Skin epidermis (tissue), 12 donors: ENCODE measurements around the gene GRIK3.

Source experiments
- H3K27ac ChIP-seq, 21 experiments: fragments of 200-600 bp; sonication (generic) in 11 of 21; one replicate each; pipeline ENCODE4 v1.5.0; 2020; ENCODE audit warnings: mild to moderate bottlenecking in 3 of 21, inconsistent platforms in 2 of 21, moderate library complexity in 2 of 21
- H3K4me3 ChIP-seq, 7 experiments: fragments of 200-600 bp; sonication (generic) in 2 of 7; one replicate each; pipeline ENCODE4 v1.5.0; 2020; ENCODE audit warnings: inconsistent platforms in 2 of 7, mild to moderate bottlenecking in 2 of 7, moderate library complexity in 1 of 7

Gene GRIK3

GRCh38 chr1:36760081-36760480, 274.2 kb downstream of the GRIK3 start:
- H3K27ac ChIP-seq: no peak overlapping the region

GRCh38 chr1:36759355-36759754, 275.0 kb downstream of the GRIK3 start:
- no peak overlapping the region for H3K4me3 ChIP-seq
- H3K27ac ChIP-seq: no peak overlapping the region

More at GRCh38 chr1:36760081-36760480, 274.2 kb downstream of the GRIK3 start:
- no peak overlapping the region for H3K4me3 ChIP-seq

- Histone ChIP-seq H3K27ac (no peak overlapping the region), H3K4me3 (no peak overlapping the region)
These were observed 278.7 kb downstream of the GRIK3 start for GRCh38 chr1:36755303-36756230.

- no peak overlapping the region for H3K4me3 ChIP-seq
- no peak overlapping the region for H3K27ac ChIP-seq
These were observed 279.9 kb downstream of the GRIK3 start for GRCh38 chr1:36754366-36754765.

GRCh38 chr1:36753451-36753850, 280.9 kb downstream of the GRIK3 start:
- no peak overlapping the region for H3K4me3 ChIP-seq

GRCh38 chr1:36752891-36753361, 281.4 kb downstream of the GRIK3 start:
- Histone ChIP-seq H3K27ac (no peak overlapping the region), H3K4me3 (no peak overlapping the region)

More at GRCh38 chr1:36753451-36753850, 280.9 kb downstream of the GRIK3 start:
- no peak overlapping the region for H3K27ac ChIP-seq

GRCh38 chr1:36752431-36752830, 281.9 kb downstream of the GRIK3 start:
- H3K4me3 ChIP-seq: no peak overlapping the region
- no peak overlapping the region for H3K27ac ChIP-seq

- H3K27ac ChIP-seq: no peak overlapping the region
- no peak overlapping the region for H3K4me3 ChIP-seq
These were observed 282.8 kb downstream of the GRIK3 start for GRCh38 chr1:36751525-36751924.

- Histone ChIP-seq H3K4me3 (no peak overlapping the region), H3K27ac (no peak overlapping the region)
These were observed 285.8 kb downstream of the GRIK3 start for GRCh38 chr1:36748466-36748865.
